Stimulated activated naive CD8-positive, alpha-beta T cell treated with anti-CD3 and anti-CD28 coated beads, Interleukin-15, Interleukin-2, amounts not matched to agents 100 ng/mL and 50 ng/mL, for 24 hours (primary cell): ENCODE data around the gene LRRC25.
"Not testable (repeated sequence)": the region's sequence is repeated elsewhere in the genome, so short reads cannot be mapped to it uniquely, and the experiment has no call there.

Source experiments
- H3K27ac Mint-ChIP-seq: one replicate; pipeline ENCODE4 v1.8.0; 2021; ENCODE audit warnings: mild to moderate bottlenecking, mixed read lengths
- H3K27me3 Mint-ChIP-seq: one replicate; pipeline ENCODE4 v1.8.0; 2021; ENCODE audit warnings: mixed read lengths
- H3K36me3 Mint-ChIP-seq: one replicate; pipeline ENCODE4 v1.8.0; 2021; ENCODE audit warnings: low read depth, mixed read lengths
- H3K4me1 Mint-ChIP-seq: one replicate; pipeline ENCODE4 v1.8.0; 2021; ENCODE audit warnings: low read depth, mixed read lengths
- H3K4me3 Mint-ChIP-seq: one replicate; pipeline ENCODE4 v1.8.0; 2021; ENCODE audit warnings: mild to moderate bottlenecking, mixed read lengths
- H3K9me3 Mint-ChIP-seq: one replicate; pipeline ENCODE4 v1.8.0; 2021; ENCODE audit warnings: mixed read lengths

The LRRC25 gene

GRCh38 chr19:18388960-18389725 is 8.3 kb downstream of the LRRC25 start:
- Mint-ChIP-seq H3K36me3 (no peaks in the 10 kb centered on the region), H3K4me3 (no peak overlapping the region), H3K4me1 (peaks cover 10% of the 10 kb centered on the region), H3K27ac (no peak overlapping the region), H3K27me3 (peaks cover 54% of the 10 kb centered on the region), H3K9me3 (no peaks in the 10 kb centered on the region)

GRCh38 chr19:18388100-18388959 is 9.1 kb downstream of the LRRC25 start:
- H3K4me1 Mint-ChIP-seq, result peaks cover 10% of the 10 kb centered on the region
- no peaks in the 10 kb centered on the region for H3K36me3 Mint-ChIP-seq
- no peak overlapping the region for H3K27ac Mint-ChIP-seq
- H3K27me3 Mint-ChIP-seq, result peaks cover 54% of the 10 kb centered on the region
- H3K4me3 Mint-ChIP-seq, result peak overlapping the region; percentile 69
- H3K9me3 Mint-ChIP-seq, result no peaks in the 10 kb centered on the region

GRCh38 chr19:18386543-18387271 is 10.7 kb downstream of the LRRC25 start:
- Mint-ChIP-seq H3K27me3 (peaks cover 54% of the 10 kb centered on the region), H3K4me3 (no peak overlapping the region), H3K36me3 (no peaks in the 10 kb centered on the region), H3K9me3 (no peaks in the 10 kb centered on the region), H3K27ac (no peak overlapping the region), H3K4me1 (peaks cover 10% of the 10 kb centered on the region)

GRCh38 chr19:18385675-18386542 is 11.5 kb downstream of the LRRC25 start, which contains the start of gene GDF15:
TSS of gene GDF15 (plus strand) at chr19:18386158. CDS start at chr19:18386190, 32 bp downstream.
- H3K9me3 Mint-ChIP-seq, result no peaks in the 10 kb centered on the region
- H3K27me3 Mint-ChIP-seq, result peaks cover 54% of the 10 kb centered on the region
- H3K4me3 Mint-ChIP-seq, result no peak within 1 kb of the TSS
- no peak within 1 kb of the TSS for H3K27ac Mint-ChIP-seq
- peaks cover 10% of the 10 kb centered on the region for H3K4me1 Mint-ChIP-seq
- H3K36me3 Mint-ChIP-seq, result no peaks in the 10 kb centered on the region

GRCh38 chr19:18385359-18385674 is 12.1 kb downstream of the LRRC25 start:
- H3K36me3 Mint-ChIP-seq, result no peaks in the 10 kb centered on the region
- no peak overlapping the region for H3K4me3 Mint-ChIP-seq
- H3K27me3 Mint-ChIP-seq, result peaks cover 50% of the 10 kb centered on the region
- H3K27ac Mint-ChIP-seq, result no peak overlapping the region
- H3K4me1 Mint-ChIP-seq, result peaks cover 10% of the 10 kb centered on the region
- H3K9me3 Mint-ChIP-seq, result no peaks in the 10 kb centered on the region

GRCh38 chr19:18384775-18385174 is 12.6 kb downstream of the LRRC25 start:
- no peaks in the 10 kb centered on the region for H3K9me3 Mint-ChIP-seq
- H3K27ac Mint-ChIP-seq, result no peak overlapping the region
- H3K36me3 Mint-ChIP-seq, result no peaks in the 10 kb centered on the region
- peaks cover 46% of the 10 kb centered on the region for H3K27me3 Mint-ChIP-seq
- no peak overlapping the region for H3K4me3 Mint-ChIP-seq
- H3K4me1 Mint-ChIP-seq, result peaks cover 10% of the 10 kb centered on the region

- not testable (repeated sequence) for H3K4me3 Mint-ChIP-seq, H3K9me3 Mint-ChIP-seq, H3K36me3 Mint-ChIP-seq, H3K4me1 Mint-ChIP-seq, H3K27ac Mint-ChIP-seq
- H3K27me3 Mint-ChIP-seq, result peaks cover 38% of the 10 kb centered on the region
These were observed 13.8 kb downstream of the LRRC25 start for GRCh38 chr19:18383622-18384021.

- H3K27me3 Mint-ChIP-seq, result peaks cover 16% of the 10 kb centered on the region
- H3K9me3 Mint-ChIP-seq, result no peaks in the 10 kb centered on the region
- no peak overlapping the region for H3K27ac Mint-ChIP-seq
- no peak overlapping the region for H3K4me3 Mint-ChIP-seq
- no peaks in the 10 kb centered on the region for H3K36me3 Mint-ChIP-seq
- no peaks in the 10 kb centered on the region for H3K4me1 Mint-ChIP-seq
These were observed 16.6 kb downstream of the LRRC25 start for GRCh38 chr19:18380843-18381242.

- H3K9me3 Mint-ChIP-seq, result no peaks in the 10 kb centered on the region
- no peaks in the 10 kb centered on the region for H3K4me1 Mint-ChIP-seq
- no peaks in the 10 kb centered on the region for H3K36me3 Mint-ChIP-seq
- peaks cover 8% of the 10 kb centered on the region for H3K27me3 Mint-ChIP-seq
- H3K27ac Mint-ChIP-seq, result no peak overlapping the region
- H3K4me3 Mint-ChIP-seq, result no peak overlapping the region
These were observed 17.3 kb downstream of the LRRC25 start for GRCh38 chr19:18379803-18380747.

GRCh38 chr19:18377026-18377425 is 20.4 kb downstream of the LRRC25 start:
- no peaks in the 10 kb centered on the region for H3K27me3 Mint-ChIP-seq

GRCh38 chr19:18373892-18374629 is 23.4 kb downstream of the LRRC25 start:
- Mint-ChIP-seq H3K9me3 (no peaks in the 10 kb centered on the region), H3K27me3 (no peaks in the 10 kb centered on the region), H3K4me1 (peaks cover 16% of the 10 kb centered on the region), H3K27ac (peak overlapping the region; percentile 87), H3K36me3 (no peaks in the 10 kb centered on the region), H3K4me3 (peak overlapping the region; percentile 54)

More at GRCh38 chr19:18377026-18377425, 20.4 kb downstream of the LRRC25 start:
- H3K9me3 Mint-ChIP-seq, result no peaks in the 10 kb centered on the region
- H3K27ac Mint-ChIP-seq, result no peak overlapping the region
- no peaks in the 10 kb centered on the region for H3K36me3 Mint-ChIP-seq
- peaks cover 16% of the 10 kb centered on the region for H3K4me1 Mint-ChIP-seq
- H3K4me3 Mint-ChIP-seq, result no peak overlapping the region

- H3K9me3 Mint-ChIP-seq, result no peaks in the 10 kb centered on the region
- peaks cover 16% of the 10 kb centered on the region for H3K4me1 Mint-ChIP-seq
- H3K4me3 Mint-ChIP-seq, result peak overlapping the region; percentile 54
- H3K27ac Mint-ChIP-seq, result peak overlapping the region; percentile 87
- no peaks in the 10 kb centered on the region for H3K36me3 Mint-ChIP-seq
- H3K27me3 Mint-ChIP-seq, result no peaks in the 10 kb centered on the region
These were observed 24.0 kb downstream of the LRRC25 start for GRCh38 chr19:18373407-18373891.
